Loucy (cell line): ENCODE data around the gene TANGO2.

Source experiments
- CTCF ChIP-seq: fragments of 200-600 bp; sonication (generic); conservative IDR thresholded peaks from 2 replicates; pipeline ENCODE4 v1.5.1; 2014; ENCODE audit warnings: mild to moderate bottlenecking, antibody characterized with exemption, low read length
- EZH2phosphoT487 ChIP-seq: fragments of 200-600 bp; IDR thresholded peaks from 2 replicates; pipeline ENCODE4 v1.6.1; 2018; ENCODE audit warnings: antibody characterized with exemption, mild to moderate bottlenecking, moderate library complexity, borderline replicate concordance

GRCh38 chr22:20064545-20065262, 43.8 kb downstream of the TANGO2 start:
- TF ChIP-seq CTCF, result no peak
- no peak for TF ChIP-seq EZH2phosphoT487
